LNCAP (cell line): ENCODE data around the gene MEA1.

Source experiments
- CTCF ChIP-seq: fragments of 450-650 bp; IDR thresholded peaks from 2 replicates; pipeline ENCODE4 v1.5.1; 2017; ENCODE audit warnings: mild to moderate bottlenecking

Gene MEA1

GRCh38 chr6:42981836-42982235 lies 31.9 kb downstream of the MEA1 start:
- no peak for TF ChIP-seq CTCF

GRCh38 chr6:42979523-42980177 lies 34.1 kb downstream of the MEA1 start:
- TF ChIP-seq CTCF: no peak

- no peak for TF ChIP-seq CTCF
Observed at GRCh38 chr6:42978839-42979522, 34.8 kb downstream of the MEA1 start, which contains the start of gene PEX6. PEX6 (minus strand) TSS chr6:42979181; CDS start chr6:42979150, 31 bp downstream.

- no peak for TF ChIP-seq CTCF
Observed at GRCh38 chr6:42978487-42978838, 35.3 kb downstream of the MEA1 start.

DNA sequence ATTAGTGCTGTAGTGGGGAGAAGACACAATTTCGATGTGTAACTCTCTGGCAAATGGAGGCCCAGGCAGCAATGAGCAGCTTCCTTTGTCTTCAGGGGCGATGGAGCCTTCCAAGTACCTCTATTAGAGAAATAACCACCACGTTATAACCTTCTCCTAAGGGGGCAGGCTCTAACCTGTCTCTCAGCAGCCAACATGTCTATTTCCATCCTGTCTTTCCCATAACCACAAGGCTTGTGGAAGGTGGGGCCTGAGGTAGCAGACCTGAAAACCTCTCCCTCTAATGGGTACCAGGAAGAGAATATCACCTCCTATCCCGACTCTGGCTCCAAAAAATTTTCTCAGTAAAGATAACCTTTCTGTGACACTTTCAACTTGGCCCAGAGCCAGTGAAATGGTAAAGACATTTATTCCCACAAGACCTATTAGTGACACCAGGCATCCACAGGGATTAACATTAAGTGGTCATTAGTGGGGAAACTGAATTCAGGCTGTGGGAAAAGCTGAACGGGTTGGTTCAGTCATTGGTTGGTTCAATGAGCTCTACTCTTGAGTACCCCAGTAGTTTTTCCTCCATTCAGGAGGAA lies 38.7 kb downstream of the MEA1 start:
- no peak for TF ChIP-seq CTCF

GRCh38 chr6:42973926-42974325 lies 39.8 kb downstream of the MEA1 start:
- TF ChIP-seq CTCF: no peak

DNA sequence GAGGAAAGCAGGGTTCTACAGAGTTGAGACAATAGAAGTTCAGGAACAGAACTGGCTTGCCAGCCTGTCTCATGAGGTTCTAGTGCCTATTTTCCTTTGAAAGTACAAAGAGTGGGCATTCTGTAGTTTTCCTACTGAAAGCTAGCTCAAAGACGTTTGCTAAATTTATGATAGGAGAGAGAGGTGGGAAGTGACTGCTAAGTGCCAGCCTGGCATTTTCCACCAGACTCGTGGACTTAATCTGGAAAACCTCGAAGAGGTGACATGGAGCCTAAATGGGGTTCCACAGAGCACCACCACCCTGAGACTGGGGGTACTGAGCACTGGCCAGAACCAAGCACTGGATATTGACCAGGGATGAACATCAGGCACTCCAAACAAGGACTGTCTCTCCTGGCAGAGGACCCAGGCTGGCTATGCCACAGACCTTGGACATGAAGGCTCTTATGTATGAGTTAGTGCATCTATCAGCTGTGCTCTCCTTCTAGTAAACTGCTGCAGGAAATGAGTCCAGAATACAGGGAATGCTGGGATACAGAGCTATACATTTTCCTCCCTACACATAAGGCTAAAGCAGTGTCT lies 41.9 kb downstream of the MEA1 start:
- no peak for TF ChIP-seq CTCF
